Measurements from ENCODE around the gene C8A.
A peak's percentile ranks its signal among the peaks of the same experiment; 100 is the strongest.

Gene C8A

DNA sequence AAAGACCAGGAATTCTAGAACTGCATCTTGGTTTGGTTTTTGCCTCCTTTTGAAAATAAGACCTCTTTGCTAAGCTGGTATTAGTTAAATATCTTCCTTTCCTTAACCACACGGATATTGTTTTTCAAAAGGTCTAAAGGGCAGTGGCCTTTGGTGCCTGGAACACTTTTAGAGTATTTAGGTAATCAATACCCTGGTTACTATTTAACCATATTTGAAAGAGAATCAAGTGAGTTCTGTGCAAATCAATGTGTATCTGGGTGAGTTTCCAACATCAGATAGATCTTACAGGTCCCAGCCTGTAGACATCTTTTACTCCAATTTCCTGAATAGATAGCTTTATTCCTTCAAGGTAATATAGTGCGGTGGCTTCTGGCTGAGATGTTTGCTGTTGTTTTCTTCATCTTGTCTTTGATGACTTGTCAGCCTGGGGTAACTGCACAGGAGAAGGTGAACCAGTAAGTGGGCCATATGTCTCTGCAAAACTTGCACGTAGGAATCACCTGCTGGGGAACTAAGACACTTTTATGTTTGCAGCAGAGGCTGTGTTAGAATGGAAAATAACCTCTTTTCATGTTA is at the start of gene C8A:
TSS of gene C8A (plus strand) at position 277 of the 579 bp plus-strand sequence. CDS start at position 382, 105 bp downstream.
- DNase-seq (ENCODE audit: low read depth in 1 of 2, low spot score in 1 of 2), result no peak

DNA sequence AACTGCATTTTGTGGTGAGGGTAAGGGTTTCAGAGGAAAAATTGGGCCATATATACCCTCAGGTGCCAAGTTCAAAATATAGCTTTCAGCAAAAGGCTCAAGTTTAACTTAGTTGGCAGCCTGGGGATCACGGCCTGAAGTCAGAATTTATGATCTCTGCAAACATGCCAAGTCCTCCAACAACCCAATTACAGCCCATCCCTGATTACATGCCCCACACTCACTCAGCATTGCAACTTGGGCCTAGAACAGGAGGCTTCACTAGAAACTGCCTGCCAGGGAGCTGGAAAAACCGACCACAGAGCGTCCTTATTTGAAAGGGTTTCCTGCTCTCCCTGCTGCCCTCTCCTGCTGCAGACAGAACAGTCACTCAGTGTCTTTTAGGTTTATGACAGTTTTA is 47.8 kb upstream of the C8A start:
- DNase-seq (ENCODE audit: low read depth in 1 of 2, low spot score in 1 of 2), result no peak

- DNase-seq (ENCODE audit: low read depth in 1 of 2, low spot score in 1 of 2), result no peak
These were observed 46.2 kb upstream of the C8A start for GRCh38 chr1:56808410-56808809.

- DNase-seq (ENCODE audit: low read depth in 1 of 2, low spot score in 1 of 2), result no peak
These were observed 43.3 kb upstream of the C8A start for GRCh38 chr1:56811331-56811730.

- no peak for DNase-seq (ENCODE audit: low read depth in 1 of 2, low spot score in 1 of 2)
These were observed 40.4 kb upstream of the C8A start for GRCh38 chr1:56814205-56814604.

GRCh38 chr1:56816264-56816663 is 38.3 kb upstream of the C8A start:
- no peak for DNase-seq (ENCODE audit: low read depth in 1 of 2, low spot score in 1 of 2)

DNA sequence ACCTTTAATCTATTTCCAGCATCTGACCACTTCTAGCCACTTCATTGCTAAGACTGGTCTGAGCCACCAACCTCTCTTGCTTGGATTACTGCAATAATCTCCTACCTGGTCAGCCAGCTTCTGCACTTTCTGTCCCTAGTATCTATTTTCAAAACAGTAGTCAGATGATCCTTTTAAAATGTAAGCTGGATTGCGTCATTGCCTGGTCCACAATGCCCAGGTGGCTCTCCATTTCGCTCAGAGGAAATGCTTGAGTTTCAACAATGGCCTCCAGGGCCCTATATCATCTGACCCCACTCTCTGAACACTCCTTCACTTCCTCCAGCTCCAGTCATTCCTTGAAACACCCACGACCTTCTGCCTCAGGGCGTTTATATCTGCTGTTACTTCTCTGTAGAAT is 37.7 kb upstream of the C8A start:
- no peak for DNase-seq (ENCODE audit: low read depth in 1 of 2, low spot score in 1 of 2)

- DNase-seq (ENCODE audit: low read depth in 1 of 2, low spot score in 1 of 2), result no peak
These were observed 36.7 kb upstream of the C8A start for GRCh38 chr1:56817716-56818463.

- DNase-seq (ENCODE audit: low read depth in 1 of 2, low spot score in 1 of 2), result no peak
These were observed 35.2 kb upstream of the C8A start, which contains the start of gene FYB2 for GRCh38 chr1:56819387-56819899. Gene FYB2, minus strand, starts transcription at chr1:56819404. Its CDS starts 114 bp downstream, at chr1:56819290.

- peak; percentile 7 to 14 for DNase-seq (ENCODE audit: low read depth in 1 of 2, low spot score in 1 of 2)
These were observed 33.7 kb upstream of the C8A start for GRCh38 chr1:56820755-56821461.

GRCh38 chr1:56821462-56821797 is 33.2 kb upstream of the C8A start:
- DNase-seq (ENCODE audit: low read depth in 1 of 2, low spot score in 1 of 2), result no peak

DNA sequence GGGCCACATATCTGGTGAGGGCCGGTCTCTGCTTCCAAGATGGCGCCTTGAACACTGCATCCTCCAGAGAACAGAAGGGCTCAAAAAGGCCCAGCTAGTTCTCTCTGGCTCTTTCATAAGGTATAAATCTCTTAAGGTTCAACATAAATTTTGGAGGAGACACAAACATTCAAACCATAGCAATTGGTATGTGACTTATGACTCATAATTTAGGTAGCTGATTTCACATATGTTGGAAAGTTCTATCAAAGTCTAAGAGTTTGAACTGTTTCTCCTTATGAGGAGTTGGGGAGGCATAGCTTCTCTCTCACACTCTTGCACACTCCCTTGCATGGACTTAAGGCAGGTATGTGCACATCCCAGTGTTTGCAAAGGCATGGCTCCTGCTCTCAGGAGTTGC is 30.3 kb upstream of the C8A start:
- no peak for DNase-seq (ENCODE audit: low read depth in 1 of 2, low spot score in 1 of 2)

DNA sequence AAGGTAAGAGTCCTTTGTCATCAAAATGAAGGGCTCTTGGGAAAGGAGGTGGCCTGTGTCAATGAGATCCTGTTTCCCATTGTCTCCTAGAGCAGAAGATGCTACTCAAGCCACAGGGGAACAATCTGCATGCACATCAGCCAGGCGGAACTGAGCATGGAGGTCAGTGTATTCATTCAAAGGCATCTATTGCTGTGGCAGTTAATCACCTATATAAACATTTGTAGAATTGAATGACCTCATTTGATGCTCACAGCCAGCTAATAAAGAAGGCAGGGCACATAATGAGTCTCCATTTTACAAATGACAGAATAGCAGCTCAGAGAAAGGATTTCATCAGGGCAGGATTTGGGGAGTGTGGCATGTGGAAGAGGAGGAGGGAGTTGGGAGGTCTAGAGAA is 29.7 kb upstream of the C8A start:
- DNase-seq (ENCODE audit: low read depth in 1 of 2, low spot score in 1 of 2), result no peak

GRCh38 chr1:56825436-56825835 is 29.2 kb upstream of the C8A start:
- no peak for DNase-seq (ENCODE audit: low read depth in 1 of 2, low spot score in 1 of 2)

GRCh38 chr1:56827711-56828110 is 26.9 kb upstream of the C8A start:
- no peak for DNase-seq (ENCODE audit: low read depth in 1 of 2, low spot score in 1 of 2)

DNA sequence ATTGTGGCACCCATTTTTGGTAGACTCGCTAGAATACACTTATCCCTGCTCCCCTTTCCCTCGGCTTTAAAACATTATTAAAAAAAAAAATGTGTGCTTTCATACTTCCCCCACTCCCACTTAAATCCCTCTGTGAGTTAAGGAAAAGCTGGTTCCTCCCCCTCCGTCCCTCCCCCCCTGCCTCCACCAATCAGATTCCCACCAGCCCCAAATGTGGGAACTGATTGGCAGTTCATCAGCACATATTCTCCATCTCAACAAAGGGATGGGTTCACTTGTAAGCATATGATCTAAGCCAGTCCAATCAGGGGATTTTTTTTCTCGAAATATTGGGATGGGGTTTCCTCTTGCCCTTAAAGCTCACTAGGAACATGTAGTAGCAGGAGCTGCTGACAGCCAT is 24.5 kb upstream of the C8A start:
- DNase-seq (ENCODE audit: low read depth in 1 of 2, low spot score in 1 of 2), result no peak

GRCh38 chr1:56831871-56832693 is 22.5 kb upstream of the C8A start:
- DNase-seq (ENCODE audit: low read depth in 1 of 2, low spot score in 1 of 2), result peak; percentile 31 to 38

DNA sequence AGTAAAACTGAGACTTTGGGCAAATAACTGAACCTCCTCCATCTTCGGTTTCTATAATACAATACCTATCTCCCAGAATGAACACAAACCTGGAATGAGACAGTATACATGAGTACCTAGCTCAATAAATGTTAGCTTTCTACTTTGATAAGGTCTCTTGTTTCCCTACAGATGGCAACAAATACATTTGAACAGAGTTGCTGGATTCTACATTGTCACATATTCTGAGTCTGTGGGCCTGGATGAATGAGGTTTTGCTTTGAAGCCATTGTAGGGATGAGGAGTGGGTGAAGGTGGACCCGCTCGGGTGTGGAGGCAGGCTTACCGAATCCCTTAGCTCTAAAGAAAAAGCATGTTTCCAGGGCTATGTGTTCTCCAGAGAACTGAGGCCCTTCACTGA is 21.5 kb upstream of the C8A start:
- no peak for DNase-seq (ENCODE audit: low read depth in 1 of 2, low spot score in 1 of 2)

DNA sequence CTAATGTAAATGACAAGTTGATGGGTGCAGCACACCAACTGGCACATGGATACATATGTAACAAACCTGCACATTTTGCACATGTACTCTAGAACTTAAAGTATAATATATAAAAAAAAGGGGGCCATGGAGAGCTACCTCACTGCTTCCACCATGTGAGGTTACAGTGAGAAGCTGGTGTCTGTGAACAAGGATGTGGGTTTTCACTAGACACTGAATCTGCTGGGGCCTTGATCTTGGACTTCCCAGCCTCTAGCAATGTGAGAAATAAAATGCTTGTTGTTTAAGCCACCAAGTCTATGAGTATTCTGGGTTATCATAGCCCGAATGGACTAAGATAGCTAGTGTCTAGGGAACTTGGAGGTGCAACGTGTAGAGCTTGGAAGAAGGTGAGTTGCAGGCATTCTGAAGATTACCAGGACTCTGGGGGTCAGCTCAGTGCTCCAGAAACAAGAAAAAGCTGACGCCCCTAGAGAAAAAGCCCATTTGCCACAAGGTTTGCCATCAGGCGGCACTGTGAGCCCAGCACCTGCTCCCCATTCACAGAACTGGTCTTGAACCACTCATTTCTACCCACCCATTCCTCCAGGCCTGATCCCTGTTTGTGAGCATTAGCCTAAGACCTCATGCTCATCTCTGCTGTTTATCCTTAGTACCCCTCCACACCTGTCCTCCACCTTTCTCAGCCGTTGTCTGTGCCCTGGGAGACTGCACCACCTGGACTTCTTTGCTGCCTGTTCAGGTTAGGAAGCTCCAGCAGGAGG is 20.3 kb upstream of the C8A start:
- no peak for DNase-seq (ENCODE audit: low read depth in 1 of 2, low spot score in 1 of 2)

GRCh38 chr1:56835657-56836056 is 18.9 kb upstream of the C8A start:
- no peak for DNase-seq (ENCODE audit: low read depth in 1 of 2, low spot score in 1 of 2)

GRCh38 chr1:56836359-56836758 is 18.2 kb upstream of the C8A start:
- no peak for DNase-seq (ENCODE audit: low read depth in 1 of 2, low spot score in 1 of 2)
